Glutamatergic neuron (in vitro differentiated cells): ENCODE results near the gene DYNLL1. TPM values are rescaled to one million over a fixed set of nuclear protein-coding genes. Genes with fewer than 3 reads are reported as not detected.

ENCODE experiments used
- DNase-seq: peaks from one replicate; pipeline ENCODE4 v3.0.0; 2022
- H3K27ac Mint-ChIP-seq: one replicate; pipeline ENCODE4 v1.8.0; 2020; ENCODE audit warnings: mild to moderate bottlenecking, mixed read lengths, inconsistent platforms; ENCODE audit not compliant: unreplicated experiment
- H3K27me3 Mint-ChIP-seq: one replicate; pipeline ENCODE4 v1.8.0; 2020; ENCODE audit warnings: mild to moderate bottlenecking, moderate library complexity, mixed read lengths, inconsistent platforms; ENCODE audit not compliant: unreplicated experiment
- H3K36me3 Mint-ChIP-seq: one replicate; pipeline ENCODE4 v1.8.0; 2020; ENCODE audit warnings: mild to moderate bottlenecking, mixed read lengths, inconsistent platforms; ENCODE audit not compliant: unreplicated experiment
- H3K4me1 Mint-ChIP-seq: one replicate; pipeline ENCODE4 v1.8.0; 2020; ENCODE audit warnings: mild to moderate bottlenecking, low read depth, mixed read lengths, inconsistent platforms; ENCODE audit not compliant: unreplicated experiment
- H3K4me3 Mint-ChIP-seq: one replicate; pipeline ENCODE4 v1.8.0; 2020; ENCODE audit warnings: mild to moderate bottlenecking, mixed read lengths, inconsistent platforms; ENCODE audit not compliant: unreplicated experiment
- H3K9me3 Mint-ChIP-seq: one replicate; pipeline ENCODE4 v1.8.0; 2020; ENCODE audit warnings: mild to moderate bottlenecking, moderate library complexity, mixed read lengths, inconsistent platforms; ENCODE audit not compliant: unreplicated experiment
- CTCF ChIP-seq: fragments of 200-600 bp; sonication (generic); IDR thresholded peaks from one replicate; pipeline ENCODE4 v1.5.0; 2021; ENCODE audit not compliant: partially characterized antibody, unreplicated experiment
- total RNA-seq: library from RNA; stranded (reverse); fragmentation: NEBNext Ultra II Directional; extraction: Animal tissue kit (Norgen Biotek cat#: 25700); gene quantifications from one replicate; pipeline ENCODE4 v1.2.1, GENCODE V29; 2021; ENCODE audit not compliant: unreplicated experiment

Gene DYNLL1
- total RNA-seq, 1 donor from 2014 or later: 403 TPM

GRCh38 chr12:120536064-120536791, 40.3 kb downstream of the DYNLL1 start:
- H3K9me3 Mint-ChIP-seq: peaks cover 2% of the 10 kb centered on the region
- no peaks in the 10 kb centered on the region for H3K36me3 Mint-ChIP-seq
- peak overlapping the region; percentile 93 for H3K4me3 Mint-ChIP-seq
- H3K27ac Mint-ChIP-seq: no peak overlapping the region
- H3K4me1 Mint-ChIP-seq: peaks cover 27% of the 10 kb centered on the region
- TF ChIP-seq CTCF: no peak
- DNase-seq: no peak
- peaks cover 6% of the 10 kb centered on the region for H3K27me3 Mint-ChIP-seq

- no peak for DNase-seq
- Mint-ChIP-seq H3K36me3 (no peaks in the 10 kb centered on the region), H3K27me3 (peaks cover 8% of the 10 kb centered on the region), H3K27ac (no peak overlapping the region), H3K9me3 (peaks cover 2% of the 10 kb centered on the region), H3K4me3 (peak overlapping the region; percentile 52), H3K4me1 (peaks cover 27% of the 10 kb centered on the region)
- TF ChIP-seq CTCF: no peak
These were observed 41.9 kb downstream of the DYNLL1 start for GRCh38 chr12:120537856-120538220.

GRCh38 chr12:120538281-120539156, 42.6 kb downstream of the DYNLL1 start:
- H3K9me3 Mint-ChIP-seq: peaks cover 2% of the 10 kb centered on the region
- peaks cover 27% of the 10 kb centered on the region for H3K4me1 Mint-ChIP-seq
- no peak for TF ChIP-seq CTCF
- H3K36me3 Mint-ChIP-seq: no peaks in the 10 kb centered on the region
- H3K27me3 Mint-ChIP-seq: peaks cover 8% of the 10 kb centered on the region
- DNase-seq: no peak
- no peak overlapping the region for H3K27ac Mint-ChIP-seq
- peak overlapping the region; percentile 35 for H3K4me3 Mint-ChIP-seq

GRCh38 chr12:120539303-120539702, 43.4 kb downstream of the DYNLL1 start:
- Mint-ChIP-seq H3K4me1 (peaks cover 25% of the 10 kb centered on the region), H3K36me3 (no peaks in the 10 kb centered on the region), H3K27ac (no peak overlapping the region), H3K9me3 (no peaks in the 10 kb centered on the region), H3K4me3 (no peak overlapping the region), H3K27me3 (peaks cover 5% of the 10 kb centered on the region)
- TF ChIP-seq CTCF: no peak
- DNase-seq: no peak

GRCh38 chr12:120540445-120540844, 44.5 kb downstream of the DYNLL1 start:
- Mint-ChIP-seq H3K4me3 (no peak overlapping the region), H3K27me3 (peaks cover 2% of the 10 kb centered on the region), H3K36me3 (no peaks in the 10 kb centered on the region), H3K4me1 (peaks cover 25% of the 10 kb centered on the region), H3K9me3 (no peaks in the 10 kb centered on the region), H3K27ac (no peak overlapping the region)
- TF ChIP-seq CTCF: no peak
- DNase-seq: no peak
